ENCODE data around the gene SNRPB.

Gene SNRPB

DNA sequence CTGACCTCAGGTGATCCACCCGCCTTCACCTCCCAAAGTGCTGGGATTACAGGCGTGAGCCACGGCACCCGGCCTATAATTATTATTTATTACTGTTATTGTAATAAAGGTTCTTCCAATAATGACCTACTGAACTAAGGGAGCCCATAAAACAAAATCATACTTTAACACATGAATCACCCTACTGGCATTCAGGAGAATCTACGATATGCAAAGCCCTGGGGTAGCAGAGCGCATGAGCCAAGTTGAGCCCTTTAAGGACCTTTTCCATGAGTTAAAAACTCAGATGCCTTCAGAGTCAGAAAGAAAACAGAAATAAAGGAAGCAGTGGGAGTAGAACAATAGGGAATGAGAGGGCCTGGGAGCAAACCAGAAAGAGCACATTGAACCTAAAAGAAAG, 41.5 kb downstream of the SNRPB start:
- no peak for DNase-seq (ENCODE audit: low read depth in 3 of 3)

DNA sequence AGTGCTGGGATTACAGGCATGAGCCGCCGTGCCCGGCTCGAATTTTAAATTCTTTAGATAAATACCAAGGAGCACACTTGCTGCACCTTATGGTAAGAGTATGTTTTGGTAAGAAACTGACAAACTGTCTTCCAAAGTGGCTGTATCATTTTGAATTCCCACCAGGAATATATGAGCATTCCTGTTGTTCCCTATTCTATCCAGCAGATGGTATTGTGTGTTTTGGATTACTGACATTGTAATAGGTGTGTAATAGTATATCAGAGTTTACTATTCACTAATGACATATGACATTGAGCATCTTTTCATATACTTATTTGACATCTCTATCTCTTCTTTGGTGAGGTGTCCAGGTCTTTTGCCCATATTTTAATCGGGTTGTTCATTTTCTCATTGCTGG, 49.3 kb downstream of the SNRPB start:
- DNase-seq (ENCODE audit: low read depth in 3 of 3), result no peak

DNA sequence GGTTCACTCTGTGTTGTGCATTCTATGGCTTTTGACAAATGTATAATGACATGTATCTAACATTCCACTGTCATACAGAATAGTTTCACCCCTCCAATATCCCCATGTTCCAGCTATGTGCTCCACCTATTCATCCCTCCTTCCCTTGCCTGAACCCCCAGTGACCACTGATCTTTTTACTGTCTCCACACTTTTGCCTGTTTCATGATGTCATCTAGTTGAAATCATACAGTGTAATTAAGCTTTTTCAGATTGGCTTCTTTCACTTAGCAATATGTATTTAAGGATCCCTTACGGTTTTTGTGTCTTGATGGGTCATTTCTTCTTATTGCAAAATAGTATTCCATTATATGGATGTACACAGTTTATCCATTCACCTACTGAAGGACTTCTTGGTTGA, 50.1 kb downstream of the SNRPB start:
- DNase-seq (ENCODE audit: low read depth in 3 of 3), result no peak

DNA sequence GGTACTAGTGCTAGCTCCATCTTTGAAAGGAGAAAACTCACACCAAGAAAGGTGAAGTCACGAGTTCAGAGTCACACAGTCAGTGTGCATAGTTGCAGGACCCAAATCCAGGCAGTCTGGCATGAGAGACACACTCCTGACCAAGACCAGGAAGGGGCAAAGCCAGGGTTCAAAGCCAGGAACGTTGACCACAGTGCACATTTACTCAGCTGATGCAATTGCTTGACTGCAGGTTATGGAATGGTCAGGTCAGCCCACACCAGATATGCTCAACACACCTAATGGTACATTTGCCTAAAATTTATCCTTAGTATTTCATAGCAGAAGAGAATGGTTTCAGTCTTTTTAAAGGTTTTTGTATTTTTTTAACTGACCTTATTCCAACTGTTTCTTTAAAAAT, 52.2 kb downstream of the SNRPB start:
- no peak for DNase-seq (ENCODE audit: low read depth in 3 of 3)

DNA sequence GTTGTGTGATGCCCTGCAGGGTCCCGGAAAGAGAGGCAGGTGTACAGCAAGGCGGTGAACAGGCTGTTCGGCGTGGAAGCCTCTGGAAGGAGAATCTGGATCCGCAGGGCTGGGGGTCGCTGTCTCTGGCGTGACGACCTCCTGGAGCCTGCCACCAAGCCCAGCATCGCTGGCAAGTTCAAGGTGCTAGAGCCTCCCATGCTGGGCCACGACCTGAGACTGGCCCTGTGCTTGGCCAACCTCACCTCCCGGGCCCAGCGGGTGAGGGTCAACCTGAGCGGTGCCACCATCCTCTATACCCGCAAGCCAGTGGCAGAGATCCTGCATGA, 53.4 kb downstream of the SNRPB start:
- no peak for DNase-seq (ENCODE audit: low read depth in 3 of 3)

DNA sequence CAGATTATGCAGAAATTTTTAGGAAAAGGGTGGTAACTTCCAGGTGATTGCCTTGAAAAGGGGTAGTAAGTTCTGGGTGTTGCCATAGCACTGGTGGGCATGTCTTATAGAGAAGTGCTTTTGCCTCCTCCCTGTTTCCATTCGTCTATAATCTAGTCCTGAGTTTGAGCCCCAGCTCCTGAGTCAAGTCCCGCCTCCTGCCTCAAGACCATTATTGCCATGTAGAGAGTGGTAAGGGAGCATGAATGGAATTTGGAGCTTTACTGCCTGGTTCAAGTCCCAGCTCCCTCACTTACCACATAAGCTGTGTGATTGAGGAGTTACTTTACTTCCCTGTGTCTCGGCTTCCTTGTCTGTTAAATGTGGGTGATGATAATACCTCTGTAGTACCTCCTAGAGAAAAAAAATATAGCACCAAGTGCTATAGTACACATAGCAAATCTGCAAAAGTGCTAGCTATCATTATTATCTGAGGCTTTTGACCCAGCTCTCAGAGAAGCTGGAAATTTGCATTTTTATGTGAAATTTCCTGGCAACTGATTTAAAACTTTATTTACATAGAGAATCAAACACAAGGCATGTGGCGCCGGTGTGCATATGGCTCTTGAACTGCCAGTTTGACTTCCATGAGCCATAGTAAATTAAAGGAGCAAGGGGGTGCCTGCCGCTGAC, 53.9 kb downstream of the SNRPB start:
- no peak for DNase-seq (ENCODE audit: low read depth in 3 of 3)

All from stimulated activated CD4-positive, alpha-beta T cell treated with anti-CD3 and anti-CD28 coated beads, TNF-alpha, amount 100 ng/mL, for 24 hours (primary cell).